HG02943 (cell line): ENCODE results near the gene GALNT1.
A peak's percentile ranks its signal among the peaks of the same experiment; 100 is the strongest.
"Not testable (repeated sequence)": the region's sequence is repeated elsewhere in the genome, so short reads cannot be mapped to it uniquely, and the experiment has no call there.

Experiments used
- ATAC-seq: cut with Tn5 transposase; IDR thresholded peaks from one replicate; pipeline ENCODE4 v1.9.1; 2021; ENCODE audit warnings: mild to moderate bottlenecking, low read depth, moderate library complexity; ENCODE audit not compliant: unreplicated experiment

Gene GALNT1

GRCh38 chr18:35581546-35581897 lies at the start of gene GALNT1:
Gene GALNT1, plus strand, starts transcription at chr18:35581740. Its CDS starts 72,923 bp downstream, at chr18:35654663.
- ATAC-seq = no peak

GRCh38 chr18:35533916-35534405 lies 47.6 kb upstream of the GALNT1 start:
- ATAC-seq = no peak

- ATAC-seq = no peak
These were observed 46.2 kb upstream of the GALNT1 start for GRCh38 chr18:35535297-35535696.

- no peak for ATAC-seq
These were observed 39.2 kb upstream of the GALNT1 start for GRCh38 chr18:35542356-35542755.

- ATAC-seq = no peak
These were observed 34.4 kb upstream of the GALNT1 start for GRCh38 chr18:35547008-35547605.

GRCh38 chr18:35549564-35549963 lies 32.0 kb upstream of the GALNT1 start:
- no peak for ATAC-seq

GRCh38 chr18:35553300-35553699 lies 28.2 kb upstream of the GALNT1 start:
- no peak for ATAC-seq

- ATAC-seq = not testable (repeated sequence)
These were observed 26.0 kb upstream of the GALNT1 start for GRCh38 chr18:35555538-35555937.

GRCh38 chr18:35559867-35560266 lies 21.7 kb upstream of the GALNT1 start:
- ATAC-seq = no peak

- peak; percentile 91 for ATAC-seq
These were observed 16.6 kb upstream of the GALNT1 start for GRCh38 chr18:35564795-35565453.

- no peak for ATAC-seq
These were observed 15.5 kb upstream of the GALNT1 start for GRCh38 chr18:35566019-35566418.

GRCh38 chr18:35570182-35570581 lies 11.4 kb upstream of the GALNT1 start:
- no peak for ATAC-seq

- no peak for ATAC-seq
These were observed 10.4 kb upstream of the GALNT1 start for GRCh38 chr18:35571138-35571537.

- ATAC-seq = no peak
These were observed 8.9 kb upstream of the GALNT1 start for GRCh38 chr18:35572644-35573043.

- no peak for ATAC-seq
These were observed 8.0 kb upstream of the GALNT1 start for GRCh38 chr18:35573531-35573930.

GRCh38 chr18:35576240-35576845 lies 5.2 kb upstream of the GALNT1 start:
- ATAC-seq = not testable (repeated sequence)

- ATAC-seq = peak; percentile 66
These were observed 4.3 kb upstream of the GALNT1 start for GRCh38 chr18:35577045-35577848.

- ATAC-seq = no peak
These were observed 3.1 kb upstream of the GALNT1 start for GRCh38 chr18:35578481-35578880.

- ATAC-seq = no peak
These were observed 2.6 kb upstream of the GALNT1 start for GRCh38 chr18:35578936-35579335.

GRCh38 chr18:35580701-35581539 lies 620 bp upstream of the GALNT1 start:
- peak; percentile 31 for ATAC-seq
